H1 (cell line): ENCODE data around the gene STAT1. TPM values are rescaled to one million over a fixed set of nuclear protein-coding genes. Genes with fewer than 3 reads are reported as not detected.

Experiments used
- CEBPB ChIP-seq: IDR thresholded peaks from 2 replicates; pipeline ENCODE4 v1.6.1; 2012; ENCODE audit warnings: low read depth, low read length
- CHD1 ChIP-seq: IDR thresholded peaks from 2 replicates; pipeline ENCODE4 v1.6.1; 2012; ENCODE audit warnings: low read depth, low read length, improper control_type of control experiment
- CHD2 ChIP-seq: IDR thresholded peaks from 2 replicates; pipeline ENCODE4 v1.6.1; 2012; ENCODE audit warnings: low read length, improper control_type of control experiment
- GABPA ChIP-seq: IDR thresholded peaks from 2 replicates; pipeline ENCODE4 v1.6.1; 2011; ENCODE audit warnings: mild to moderate bottlenecking, low read length, moderate library complexity, borderline replicate concordance; ENCODE audit not compliant: insufficient read depth
- HDAC6 ChIP-seq: IDR thresholded peaks from one replicate; pipeline ENCODE4 v1.7.1; 2012; ENCODE audit warnings: low read depth, mild to moderate bottlenecking, inconsistent platforms, low read length, moderate library complexity
- JUND ChIP-seq: IDR thresholded peaks from 2 replicates; pipeline ENCODE4 v1.6.1; 2011; ENCODE audit warnings: mild to moderate bottlenecking, improper control_type of control experiment, low read length
- NANOG ChIP-seq: IDR thresholded peaks from 2 replicates; pipeline ENCODE4 v1.6.1; 2011; ENCODE audit warnings: low read length, low read depth, mild to moderate bottlenecking, inconsistent platforms; ENCODE audit not compliant: insufficient read depth, poor library complexity, severe bottlenecking
- PHF8 ChIP-seq: fragments of 200-600 bp; sonication (generic); conservative IDR thresholded peaks from 2 replicates; pipeline ENCODE4 v1.7.1; 2012; ENCODE audit warnings: low read depth, mild to moderate bottlenecking, inconsistent platforms, low read length, moderate library complexity
- POLR2AphosphoS5 ChIP-seq: IDR thresholded peaks from 2 replicates; pipeline ENCODE4 v1.6.1; 2011; ENCODE audit warnings: low read depth, low read length
- SIX5 ChIP-seq: IDR thresholded peaks from 2 replicates; pipeline ENCODE4 v1.6.1; 2011; ENCODE audit warnings: mild to moderate bottlenecking, low read depth, low read length
- SP1 ChIP-seq: IDR thresholded peaks from 2 replicates; pipeline ENCODE4 v1.6.1; 2011; ENCODE audit warnings: low read depth, low read length
- SUZ12 ChIP-seq: fragments of 200-600 bp; sonication (generic); IDR thresholded peaks from 2 replicates; pipeline ENCODE4 v1.6.1; 2012; ENCODE audit warnings: mild to moderate bottlenecking, inconsistent platforms, low read length, moderate library complexity, mixed read lengths
- TEAD4 ChIP-seq: IDR thresholded peaks from 2 replicates; pipeline ENCODE4 v1.6.1; 2012; ENCODE audit warnings: low read depth, low read length, inconsistent platforms, mixed read lengths
- polyA plus RNA-seq, 7 experiments: library from polyadenylated mRNA; depleted of rRNA in 3 of 7; stranded (reverse) in 5 of 7; unstranded in 2 of 7; fragments of >200 nt in 5 of 7; fragments of 200-250 nt in 2 of 7; gene quantifications; 1 replicate in 5 of 7; 2 replicates in 1 of 7; 4 replicates in 1 of 7; pipeline versions ENCODE4 v1.2.1 to v1.2.3, GENCODE V29; 2011 to 2013; ENCODE audit warnings: missing spikeins in 2 of 7, mixed read lengths in 2 of 7
- total RNA-seq: library from RNA; stranded (reverse); fragmentation: NEBNext Ultra II Directional; extraction: Animal tissue kit (Norgen Biotek cat#: 25700); gene quantifications from 2 replicates; pipeline ENCODE4 v1.2.1, GENCODE V29; 2021
- TF ChIP-seq, protein P1 (sequence below): fragments of 300-600 bp; sonication (generic); IDR thresholded peaks from 2 replicates; pipeline ENCODE4 v1.7.1; 2012; ENCODE audit warnings: low read length, moderate library complexity, mild to moderate bottlenecking, inconsistent platforms; ENCODE audit not compliant: insufficient replicate concordance

The STAT1 gene
- total and polyA plus RNA-seq, 2 of the 8 experiments (the other 6 are each of a cell fraction or from before 2014, with no cell fraction given), result 20.3 to 43.0 TPM

DNA sequence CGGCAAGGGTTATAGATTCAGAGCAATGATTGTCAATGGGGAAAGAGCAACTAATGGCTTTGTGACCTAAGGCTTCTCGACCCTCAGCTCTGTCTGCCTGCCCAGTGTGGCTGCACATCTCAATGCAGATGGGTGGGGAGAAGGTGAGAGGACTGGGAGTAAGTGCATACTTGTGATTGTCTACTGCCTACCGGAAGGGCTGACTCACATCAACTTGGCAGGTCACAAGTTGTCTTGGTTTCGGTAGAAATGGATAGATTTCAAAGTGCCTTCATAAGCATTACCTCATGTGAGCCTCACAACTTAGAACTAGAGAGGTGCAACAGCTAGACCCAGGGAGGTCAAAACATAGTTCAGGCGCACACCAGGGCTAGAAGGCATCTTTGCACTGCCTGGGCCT, 29.4 kb downstream of the STAT1 start (continued):
- TF ChIP-seq, protein P1, sequence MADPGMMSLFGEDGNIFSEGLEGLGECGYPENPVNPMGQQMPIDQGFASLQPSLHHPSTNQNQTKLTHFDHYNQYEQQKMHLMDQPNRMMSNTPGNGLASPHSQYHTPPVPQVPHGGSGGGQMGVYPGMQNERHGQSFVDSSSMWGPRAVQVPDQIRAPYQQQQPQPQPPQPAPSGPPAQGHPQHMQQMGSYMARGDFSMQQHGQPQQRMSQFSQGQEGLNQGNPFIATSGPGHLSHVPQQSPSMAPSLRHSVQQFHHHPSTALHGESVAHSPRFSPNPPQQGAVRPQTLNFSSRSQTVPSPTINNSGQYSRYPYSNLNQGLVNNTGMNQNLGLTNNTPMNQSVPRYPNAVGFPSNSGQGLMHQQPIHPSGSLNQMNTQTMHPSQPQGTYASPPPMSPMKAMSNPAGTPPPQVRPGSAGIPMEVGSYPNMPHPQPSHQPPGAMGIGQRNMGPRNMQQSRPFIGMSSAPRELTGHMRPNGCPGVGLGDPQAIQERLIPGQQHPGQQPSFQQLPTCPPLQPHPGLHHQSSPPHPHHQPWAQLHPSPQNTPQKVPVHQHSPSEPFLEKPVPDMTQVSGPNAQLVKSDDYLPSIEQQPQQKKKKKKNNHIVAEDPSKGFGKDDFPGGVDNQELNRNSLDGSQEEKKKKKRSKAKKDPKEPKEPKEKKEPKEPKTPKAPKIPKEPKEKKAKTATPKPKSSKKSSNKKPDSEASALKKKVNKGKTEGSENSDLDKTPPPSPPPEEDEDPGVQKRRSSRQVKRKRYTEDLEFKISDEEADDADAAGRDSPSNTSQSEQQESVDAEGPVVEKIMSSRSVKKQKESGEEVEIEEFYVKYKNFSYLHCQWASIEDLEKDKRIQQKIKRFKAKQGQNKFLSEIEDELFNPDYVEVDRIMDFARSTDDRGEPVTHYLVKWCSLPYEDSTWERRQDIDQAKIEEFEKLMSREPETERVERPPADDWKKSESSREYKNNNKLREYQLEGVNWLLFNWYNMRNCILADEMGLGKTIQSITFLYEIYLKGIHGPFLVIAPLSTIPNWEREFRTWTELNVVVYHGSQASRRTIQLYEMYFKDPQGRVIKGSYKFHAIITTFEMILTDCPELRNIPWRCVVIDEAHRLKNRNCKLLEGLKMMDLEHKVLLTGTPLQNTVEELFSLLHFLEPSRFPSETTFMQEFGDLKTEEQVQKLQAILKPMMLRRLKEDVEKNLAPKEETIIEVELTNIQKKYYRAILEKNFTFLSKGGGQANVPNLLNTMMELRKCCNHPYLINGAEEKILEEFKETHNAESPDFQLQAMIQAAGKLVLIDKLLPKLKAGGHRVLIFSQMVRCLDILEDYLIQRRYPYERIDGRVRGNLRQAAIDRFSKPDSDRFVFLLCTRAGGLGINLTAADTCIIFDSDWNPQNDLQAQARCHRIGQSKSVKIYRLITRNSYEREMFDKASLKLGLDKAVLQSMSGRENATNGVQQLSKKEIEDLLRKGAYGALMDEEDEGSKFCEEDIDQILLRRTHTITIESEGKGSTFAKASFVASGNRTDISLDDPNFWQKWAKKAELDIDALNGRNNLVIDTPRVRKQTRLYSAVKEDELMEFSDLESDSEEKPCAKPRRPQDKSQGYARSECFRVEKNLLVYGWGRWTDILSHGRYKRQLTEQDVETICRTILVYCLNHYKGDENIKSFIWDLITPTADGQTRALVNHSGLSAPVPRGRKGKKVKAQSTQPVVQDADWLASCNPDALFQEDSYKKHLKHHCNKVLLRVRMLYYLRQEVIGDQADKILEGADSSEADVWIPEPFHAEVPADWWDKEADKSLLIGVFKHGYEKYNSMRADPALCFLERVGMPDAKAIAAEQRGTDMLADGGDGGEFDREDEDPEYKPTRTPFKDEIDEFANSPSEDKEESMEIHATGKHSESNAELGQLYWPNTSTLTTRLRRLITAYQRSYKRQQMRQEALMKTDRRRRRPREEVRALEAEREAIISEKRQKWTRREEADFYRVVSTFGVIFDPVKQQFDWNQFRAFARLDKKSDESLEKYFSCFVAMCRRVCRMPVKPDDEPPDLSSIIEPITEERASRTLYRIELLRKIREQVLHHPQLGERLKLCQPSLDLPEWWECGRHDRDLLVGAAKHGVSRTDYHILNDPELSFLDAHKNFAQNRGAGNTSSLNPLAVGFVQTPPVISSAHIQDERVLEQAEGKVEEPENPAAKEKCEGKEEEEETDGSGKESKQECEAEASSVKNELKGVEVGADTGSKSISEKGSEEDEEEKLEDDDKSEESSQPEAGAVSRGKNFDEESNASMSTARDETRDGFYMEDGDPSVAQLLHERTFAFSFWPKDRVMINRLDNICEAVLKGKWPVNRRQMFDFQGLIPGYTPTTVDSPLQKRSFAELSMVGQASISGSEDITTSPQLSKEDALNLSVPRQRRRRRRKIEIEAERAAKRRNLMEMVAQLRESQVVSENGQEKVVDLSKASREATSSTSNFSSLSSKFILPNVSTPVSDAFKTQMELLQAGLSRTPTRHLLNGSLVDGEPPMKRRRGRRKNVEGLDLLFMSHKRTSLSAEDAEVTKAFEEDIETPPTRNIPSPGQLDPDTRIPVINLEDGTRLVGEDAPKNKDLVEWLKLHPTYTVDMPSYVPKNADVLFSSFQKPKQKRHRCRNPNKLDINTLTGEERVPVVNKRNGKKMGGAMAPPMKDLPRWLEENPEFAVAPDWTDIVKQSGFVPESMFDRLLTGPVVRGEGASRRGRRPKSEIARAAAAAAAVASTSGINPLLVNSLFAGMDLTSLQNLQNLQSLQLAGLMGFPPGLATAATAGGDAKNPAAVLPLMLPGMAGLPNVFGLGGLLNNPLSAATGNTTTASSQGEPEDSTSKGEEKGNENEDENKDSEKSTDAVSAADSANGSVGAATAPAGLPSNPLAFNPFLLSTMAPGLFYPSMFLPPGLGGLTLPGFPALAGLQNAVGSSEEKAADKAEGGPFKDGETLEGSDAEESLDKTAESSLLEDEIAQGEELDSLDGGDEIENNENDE, result no peak
- TF ChIP-seq CHD1 (no peak), GABPA (no peak), SUZ12 (no peak), JUND (no peak), NANOG (no peak), SP1 (no peak), HDAC6 (no peak), CHD2 (no peak), CEBPB (no peak), POLR2AphosphoS5 (no peak), PHF8 (no peak), TEAD4 (no peak), SIX5 (no peak)
